LNCAP (cell line): Measurements from ENCODE around the gene CTNNA2.

Experiments
- TF ChIP-seq, protein P1 (sequence below): fragments of 450-650 bp; IDR thresholded peaks from 2 replicates; pipeline ENCODE4 v1.5.1; 2017; ENCODE audit warnings: mild to moderate bottlenecking

Gene CTNNA2

DNA sequence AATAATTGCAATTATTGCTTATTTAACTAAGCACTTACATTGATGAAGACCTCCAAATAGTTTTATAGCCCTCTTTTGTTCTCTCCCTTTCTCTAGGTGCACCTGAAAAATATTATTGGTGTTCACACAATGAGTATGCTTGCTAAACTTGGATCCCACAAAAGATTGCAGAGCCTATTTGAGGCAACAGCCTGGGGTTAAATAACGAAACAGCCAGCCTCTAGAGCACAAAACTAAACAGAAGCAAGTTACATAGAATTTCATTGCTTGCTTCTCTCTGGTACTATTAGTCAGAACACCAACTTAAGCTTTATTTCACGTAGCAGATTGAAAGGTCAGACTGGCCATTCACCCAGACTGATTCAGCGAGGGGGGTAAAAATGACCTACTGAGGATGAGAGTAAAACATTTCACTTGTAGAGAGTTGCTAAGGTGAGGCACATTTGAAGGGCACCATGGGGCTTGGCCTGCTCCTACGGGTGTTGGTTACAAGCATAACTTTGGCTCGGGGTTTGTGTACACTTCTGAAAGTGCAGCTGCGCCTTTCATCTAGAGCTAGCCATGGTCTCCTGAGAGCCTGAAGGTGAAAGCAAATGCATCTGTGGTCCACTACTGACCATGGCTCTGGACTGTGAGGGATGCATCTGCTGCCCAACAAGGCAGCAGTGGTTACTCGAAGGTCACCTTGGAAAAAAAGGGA, 1016.8 kb downstream of the CTNNA2 start:
- TF ChIP-seq, protein P1, sequence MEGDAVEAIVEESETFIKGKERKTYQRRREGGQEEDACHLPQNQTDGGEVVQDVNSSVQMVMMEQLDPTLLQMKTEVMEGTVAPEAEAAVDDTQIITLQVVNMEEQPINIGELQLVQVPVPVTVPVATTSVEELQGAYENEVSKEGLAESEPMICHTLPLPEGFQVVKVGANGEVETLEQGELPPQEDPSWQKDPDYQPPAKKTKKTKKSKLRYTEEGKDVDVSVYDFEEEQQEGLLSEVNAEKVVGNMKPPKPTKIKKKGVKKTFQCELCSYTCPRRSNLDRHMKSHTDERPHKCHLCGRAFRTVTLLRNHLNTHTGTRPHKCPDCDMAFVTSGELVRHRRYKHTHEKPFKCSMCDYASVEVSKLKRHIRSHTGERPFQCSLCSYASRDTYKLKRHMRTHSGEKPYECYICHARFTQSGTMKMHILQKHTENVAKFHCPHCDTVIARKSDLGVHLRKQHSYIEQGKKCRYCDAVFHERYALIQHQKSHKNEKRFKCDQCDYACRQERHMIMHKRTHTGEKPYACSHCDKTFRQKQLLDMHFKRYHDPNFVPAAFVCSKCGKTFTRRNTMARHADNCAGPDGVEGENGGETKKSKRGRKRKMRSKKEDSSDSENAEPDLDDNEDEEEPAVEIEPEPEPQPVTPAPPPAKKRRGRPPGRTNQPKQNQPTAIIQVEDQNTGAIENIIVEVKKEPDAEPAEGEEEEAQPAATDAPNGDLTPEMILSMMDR, result no peak

DNA sequence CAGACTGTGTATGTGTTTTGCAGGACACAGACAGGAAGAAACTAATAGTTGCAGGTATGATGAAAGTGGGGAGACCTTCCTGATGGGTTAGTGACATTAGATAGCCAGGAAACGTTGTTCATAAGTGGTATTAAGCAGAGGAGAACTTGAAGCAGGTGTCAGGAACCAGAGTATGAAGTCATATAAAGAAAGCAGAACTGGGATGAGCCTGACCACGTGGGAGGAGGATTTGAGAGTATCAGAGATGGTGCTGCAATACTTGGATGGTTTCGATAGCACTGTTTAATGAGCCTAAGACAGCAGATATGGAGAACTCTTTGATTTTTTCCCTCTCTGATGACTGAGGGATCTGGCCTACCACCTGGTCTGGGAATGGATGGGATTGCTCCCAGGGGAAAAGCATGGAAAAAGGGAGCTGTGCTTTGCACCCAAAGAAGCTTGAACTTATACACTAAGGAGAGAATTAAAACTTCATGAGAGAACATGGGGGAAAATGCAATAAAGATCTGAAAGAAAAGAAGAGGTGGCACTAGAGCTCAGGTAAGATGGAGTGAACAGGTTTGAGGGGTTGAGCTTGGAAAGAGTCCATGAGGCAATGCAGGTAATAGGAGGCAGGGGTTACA, 1017.7 kb downstream of the CTNNA2 start:
- TF ChIP-seq, protein P1, result no peak

DNA sequence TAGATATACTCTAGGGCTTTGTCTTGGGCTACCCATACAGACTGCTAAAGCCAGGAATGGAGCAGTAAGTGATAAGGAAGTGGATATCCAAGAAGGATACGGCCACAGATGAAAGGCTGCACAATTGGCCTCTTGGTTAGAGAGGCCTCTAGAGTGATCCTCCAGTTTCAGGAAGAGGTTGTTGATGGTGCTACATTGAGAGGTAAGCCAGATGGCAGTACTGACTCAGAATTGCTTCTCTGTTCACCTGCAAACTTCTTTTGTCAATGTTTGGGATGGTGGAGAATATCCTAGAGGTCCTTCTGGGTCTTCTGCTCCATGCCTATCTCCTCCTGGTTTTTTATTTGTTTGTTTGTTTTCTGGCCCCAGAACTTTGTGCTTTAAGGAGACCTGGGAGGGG, 1018.5 kb downstream of the CTNNA2 start:
- TF ChIP-seq, protein P1, result no peak

DNA sequence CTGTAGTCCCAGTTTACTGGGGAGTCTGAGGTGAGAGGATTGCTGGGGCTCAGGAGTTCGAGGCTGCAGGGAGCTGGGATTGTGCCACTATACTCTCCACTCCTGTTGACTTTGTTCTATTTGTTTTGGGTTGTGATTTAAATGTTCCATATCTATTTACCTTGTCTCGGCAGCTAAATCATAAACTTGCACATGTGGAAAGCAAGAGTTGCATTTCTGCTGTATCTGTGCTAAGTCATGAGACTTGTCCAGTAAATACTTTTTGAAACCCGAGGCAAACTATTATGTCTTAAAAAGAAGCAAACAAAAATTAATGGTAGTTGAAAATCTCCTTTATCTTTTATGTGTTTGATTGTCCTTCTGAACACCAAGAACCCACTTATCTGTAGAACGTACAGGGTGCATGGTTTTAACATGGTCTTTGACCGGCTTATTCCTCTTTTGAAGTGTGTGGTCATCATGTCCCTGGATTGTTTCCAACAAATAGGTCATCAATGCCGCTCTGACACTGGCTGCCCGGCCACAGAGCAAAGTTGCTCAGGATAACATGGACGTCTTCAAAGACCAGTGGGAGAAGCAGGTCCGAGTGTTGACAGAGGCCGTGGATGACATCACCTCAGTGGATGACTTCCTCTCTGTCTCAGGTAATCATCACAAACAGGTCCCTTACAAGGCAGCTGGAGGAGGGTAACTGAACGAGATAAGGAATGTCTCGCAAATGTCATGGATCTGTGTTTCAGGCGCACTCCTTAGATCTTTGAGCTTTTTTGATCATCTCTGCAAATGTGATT, 1032.8 kb downstream of the CTNNA2 start:
- TF ChIP-seq, protein P1, result no peak

GRCh38 chr2:80546766-80547165, 1033.9 kb downstream of the CTNNA2 start:
- TF ChIP-seq, protein P1, result no peak

DNA sequence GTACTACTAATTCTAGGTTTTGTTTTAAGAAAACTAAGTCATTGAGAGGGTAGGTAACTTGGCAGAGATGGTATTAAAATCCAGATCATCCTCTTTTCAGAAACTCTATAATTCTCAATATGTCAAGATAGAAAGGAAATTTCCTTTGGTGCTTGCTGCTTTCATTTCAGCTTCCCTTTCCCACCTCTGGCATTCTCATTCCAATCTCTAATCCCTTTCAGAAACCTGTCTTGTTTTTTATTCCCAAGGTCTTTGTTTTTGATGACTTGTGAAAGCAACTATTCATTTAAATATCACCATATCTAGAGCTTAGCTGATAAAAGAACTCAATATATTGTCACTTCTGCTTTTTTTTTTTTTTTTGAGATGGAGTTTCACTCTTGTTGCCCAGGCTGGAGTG, 1034.5 kb downstream of the CTNNA2 start:
- TF ChIP-seq, protein P1, result no peak

DNA sequence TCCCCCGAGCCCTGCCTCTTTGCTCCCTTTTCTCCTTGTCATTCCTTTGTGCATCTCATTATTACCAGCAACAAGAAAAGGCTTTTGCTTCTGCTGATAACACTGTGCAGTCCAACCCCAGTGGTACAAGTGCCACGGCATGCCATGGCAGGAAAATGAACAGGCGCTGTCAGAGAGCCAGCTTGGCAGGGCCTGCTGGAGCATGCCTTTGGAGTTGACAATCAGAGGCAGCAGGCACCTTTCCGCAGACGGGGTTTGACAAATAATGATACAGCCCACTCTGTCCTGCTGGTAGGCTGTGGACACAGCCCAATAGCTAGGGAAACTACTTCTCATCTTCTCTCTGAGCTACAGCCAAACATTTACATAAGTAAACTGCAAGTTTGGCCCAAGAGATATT, 1035.6 kb downstream of the CTNNA2 start:
- TF ChIP-seq, protein P1, result no peak
